ENCODE data around the gene PAK4.
"Not testable (repeated sequence)": the region's sequence is repeated elsewhere in the genome, so short reads cannot be mapped to it uniquely, and the experiment has no call there.

The PAK4 gene

DNA sequence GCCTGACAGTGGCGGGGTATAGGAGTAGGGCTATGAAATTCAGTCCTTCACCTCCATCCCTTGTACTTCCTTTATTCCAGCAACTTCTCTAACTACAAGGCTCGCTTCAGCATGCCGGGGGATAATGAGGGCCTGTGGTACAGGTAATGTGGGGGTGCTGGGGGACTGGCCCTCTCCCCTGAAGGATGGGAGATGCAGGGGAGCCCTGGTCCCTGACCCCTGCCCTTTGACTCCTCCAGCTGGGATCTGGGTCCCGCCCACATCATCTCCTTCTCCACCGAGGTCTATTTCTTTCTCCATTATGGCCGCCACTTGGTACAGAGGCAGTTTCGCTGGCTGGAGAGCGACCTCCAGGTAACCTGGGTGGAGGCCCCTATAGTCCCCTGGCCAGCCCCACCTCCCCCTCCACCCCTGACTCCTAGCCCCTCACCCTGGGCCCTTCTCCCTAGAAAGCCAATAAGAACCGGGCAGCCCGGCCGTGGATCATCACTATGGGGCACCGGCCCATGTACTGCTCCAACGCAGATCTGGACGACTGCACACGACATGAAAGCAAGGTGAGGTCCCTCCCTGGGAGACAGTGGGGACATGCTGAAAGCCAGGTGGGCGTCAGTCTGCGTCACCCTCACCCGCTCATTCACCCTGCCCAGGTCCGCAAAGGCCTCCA, 25.0 kb upstream of the PAK4 start:
- DNase-seq (ENCODE audit: low spot score) = no peak

DNA sequence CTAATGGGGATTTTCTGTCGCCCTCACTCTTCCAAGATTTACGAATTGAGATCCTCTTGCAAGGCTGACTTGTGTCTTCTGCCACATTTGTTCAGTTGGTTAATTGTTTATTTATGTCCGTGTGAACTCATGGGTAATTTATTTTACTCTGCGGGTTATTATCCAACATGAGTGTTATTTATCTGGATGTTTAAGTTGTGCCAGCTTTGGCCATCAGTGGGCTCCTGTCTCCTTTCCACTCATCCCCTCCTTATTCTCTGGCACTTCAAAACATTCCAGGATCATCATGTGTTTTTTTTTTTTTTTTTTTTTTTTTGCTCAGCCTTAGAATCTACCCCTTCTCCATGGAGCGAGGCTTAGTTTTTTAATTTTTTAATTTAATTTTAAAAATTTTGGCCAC, 22.4 kb upstream of the PAK4 start:
- DNase-seq (ENCODE audit: low spot score) = no peak

DNA sequence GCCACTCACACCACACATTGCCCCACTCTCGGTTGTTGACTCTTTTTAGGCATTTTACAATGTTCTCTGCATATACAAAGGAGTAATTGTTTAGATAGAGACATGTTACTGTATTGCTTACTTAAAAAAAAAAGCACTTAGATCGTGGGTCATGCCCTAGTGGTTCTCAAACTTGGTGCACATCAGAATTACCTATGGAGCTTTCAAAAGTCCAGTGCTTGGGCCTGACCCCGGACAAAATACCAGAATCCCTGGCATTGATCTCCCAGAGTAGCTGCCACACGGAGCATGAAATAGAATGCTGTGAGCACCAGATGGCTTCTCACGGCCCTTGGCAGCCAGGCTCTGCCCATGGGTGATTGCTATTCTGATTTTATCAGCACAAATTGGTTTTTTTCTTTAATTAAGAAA, 21.4 kb upstream of the PAK4 start:
- no peak for DNase-seq (ENCODE audit: low spot score)

DNA sequence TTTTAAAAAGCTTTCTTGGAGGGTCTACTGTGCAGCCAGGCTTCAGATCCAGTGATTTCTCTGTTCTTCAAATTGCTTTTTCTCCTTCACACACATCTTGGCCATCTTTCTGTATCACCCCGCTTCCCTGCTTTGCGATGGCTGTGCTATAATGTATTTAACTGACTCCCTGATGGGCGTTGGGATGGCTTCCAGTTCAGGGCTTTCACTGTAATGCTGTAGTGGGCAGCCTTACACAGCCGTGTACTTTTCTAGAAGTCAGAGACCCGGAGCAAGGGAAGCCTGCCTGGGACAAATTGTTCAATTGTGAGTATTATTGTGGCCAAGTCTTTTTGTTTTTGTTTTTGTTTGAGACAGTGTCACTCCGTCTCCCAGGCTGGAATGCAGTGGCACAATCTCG, 19.4 kb upstream of the PAK4 start:
- no peak for DNase-seq (ENCODE audit: low spot score)

DNA sequence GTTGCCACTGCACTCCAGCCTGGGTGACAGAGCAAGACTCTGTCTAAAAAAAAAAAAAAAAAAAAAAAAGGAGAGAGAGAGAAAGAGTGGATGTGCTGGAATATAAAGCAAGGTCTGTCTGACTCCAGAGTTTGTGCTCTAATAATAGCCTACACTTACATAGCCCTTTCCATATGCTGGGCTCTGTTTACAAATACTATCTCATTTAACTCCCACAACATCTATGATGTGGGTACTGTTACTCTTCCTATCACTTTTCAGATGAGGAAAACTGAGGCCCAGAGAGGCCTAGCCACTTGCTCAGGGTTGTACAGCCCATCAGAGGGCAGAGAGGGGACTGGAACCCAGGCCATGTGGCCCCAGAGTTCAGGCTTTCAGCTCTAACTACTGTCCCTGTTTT, 15.9 kb upstream of the PAK4 start:
- DNase-seq (ENCODE audit: low spot score) = no peak

DNA sequence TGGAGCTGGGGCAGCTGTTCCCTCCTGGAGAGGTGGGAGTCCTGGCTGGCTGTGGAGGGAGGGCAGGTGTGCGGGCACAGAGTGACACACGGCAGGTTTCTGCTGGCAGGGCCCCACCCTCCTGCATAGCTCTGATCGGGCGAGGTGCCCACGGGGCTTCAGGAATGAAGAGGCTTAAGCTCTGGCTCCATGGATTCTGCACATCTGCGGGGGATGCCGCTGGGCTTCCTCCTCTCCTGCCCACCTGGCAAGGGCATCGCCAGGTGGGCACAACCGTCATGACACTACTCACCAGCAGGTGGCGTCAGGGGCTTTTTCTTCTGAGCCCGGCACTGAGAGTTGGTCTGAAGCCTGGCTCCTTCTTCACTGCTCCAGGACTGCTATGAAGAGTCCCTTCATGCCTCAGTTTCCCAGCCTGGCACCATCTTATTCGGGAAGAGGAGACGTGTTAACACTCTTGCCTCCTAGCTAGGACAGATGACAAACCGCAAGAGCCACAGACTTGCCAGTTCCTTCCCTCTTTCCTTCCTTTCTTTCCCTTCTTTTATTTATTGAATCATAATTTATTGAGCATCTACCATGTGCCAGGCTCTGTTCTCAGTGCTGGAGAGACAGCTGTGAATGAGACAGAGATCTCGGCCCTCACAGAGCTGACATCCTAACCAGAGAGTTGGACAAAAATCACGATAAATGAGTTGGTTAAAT, 15.2 kb upstream of the PAK4 start:
- DNase-seq (ENCODE audit: low spot score) = peak; percentile 81

DNA sequence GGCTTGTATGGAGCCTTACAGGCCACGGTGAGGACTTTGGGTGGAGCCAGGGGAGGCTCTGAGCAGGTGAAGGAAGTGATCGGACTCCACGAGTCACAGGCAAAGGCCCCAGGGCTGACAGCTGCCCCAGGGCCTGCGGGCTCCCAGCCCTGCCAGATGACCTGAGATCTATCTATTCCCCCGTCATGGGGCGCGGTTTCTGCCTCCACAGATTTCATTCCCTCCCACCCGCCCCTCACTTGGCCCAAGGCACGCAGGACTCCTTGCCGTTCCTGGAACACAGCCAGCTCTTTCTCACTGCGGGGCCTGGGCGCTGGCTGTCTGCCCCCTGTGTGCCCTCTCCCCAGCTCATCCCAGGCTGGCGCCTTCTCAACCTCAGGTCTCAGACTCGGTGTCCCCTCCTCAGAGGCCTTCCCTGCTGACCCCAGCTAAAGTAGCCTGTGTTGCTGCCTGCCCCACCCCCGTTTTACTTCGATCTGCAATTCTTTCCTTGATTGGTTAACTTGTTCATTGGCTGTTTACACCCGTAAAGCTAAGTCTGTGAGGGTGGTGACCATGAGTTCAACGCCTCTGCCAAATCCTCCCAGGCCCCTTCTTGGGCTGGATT, 13.9 kb upstream of the PAK4 start:
- no peak for DNase-seq (ENCODE audit: low spot score)

DNA sequence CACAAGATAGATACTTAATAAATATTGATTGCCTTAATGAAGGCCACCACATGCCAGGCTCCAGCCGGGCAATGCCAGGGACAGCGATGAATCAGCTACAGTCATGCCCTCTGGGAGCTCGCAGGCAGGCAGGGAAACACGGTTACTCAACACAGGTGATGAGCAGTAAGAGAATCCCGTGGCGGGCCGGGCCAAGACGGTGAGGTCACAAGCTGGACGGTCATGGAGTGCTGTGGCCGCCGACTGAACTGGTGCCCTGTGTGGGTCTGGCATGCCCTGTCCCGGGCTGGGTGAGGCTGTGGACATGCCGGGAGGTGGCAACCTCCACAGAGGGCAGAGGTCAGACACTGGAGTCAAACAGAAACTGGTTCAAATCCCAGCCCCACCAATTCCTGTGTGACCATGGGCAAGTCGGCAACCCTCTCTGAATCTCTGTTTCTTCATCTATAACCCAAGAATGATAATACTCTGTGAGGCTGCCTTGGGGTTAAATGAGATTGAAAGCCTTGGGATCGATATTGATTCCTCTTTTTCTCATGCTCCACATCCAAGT, 13.2 kb upstream of the PAK4 start:
- no peak for DNase-seq (ENCODE audit: low spot score)

DNA sequence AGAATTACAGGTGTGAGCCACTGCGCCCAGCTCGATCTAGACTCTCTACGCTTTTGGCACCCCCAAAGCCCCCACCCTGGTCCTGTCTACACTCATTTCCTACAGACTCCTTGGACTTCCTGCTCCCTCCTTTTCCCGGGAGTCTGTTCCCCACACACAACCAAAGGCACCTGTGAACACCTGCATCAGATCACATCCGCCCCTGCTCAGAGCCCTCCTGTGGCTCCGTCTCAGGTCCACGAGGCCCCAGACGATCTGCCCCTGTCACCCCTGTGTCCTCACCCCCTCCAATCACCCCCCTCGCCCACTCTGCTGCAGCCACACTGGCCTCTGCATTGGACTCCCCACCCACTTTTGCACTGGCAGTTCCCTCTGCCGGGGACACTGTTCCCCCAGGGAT, 12.4 kb upstream of the PAK4 start:
- no peak for DNase-seq (ENCODE audit: low spot score)

DNA sequence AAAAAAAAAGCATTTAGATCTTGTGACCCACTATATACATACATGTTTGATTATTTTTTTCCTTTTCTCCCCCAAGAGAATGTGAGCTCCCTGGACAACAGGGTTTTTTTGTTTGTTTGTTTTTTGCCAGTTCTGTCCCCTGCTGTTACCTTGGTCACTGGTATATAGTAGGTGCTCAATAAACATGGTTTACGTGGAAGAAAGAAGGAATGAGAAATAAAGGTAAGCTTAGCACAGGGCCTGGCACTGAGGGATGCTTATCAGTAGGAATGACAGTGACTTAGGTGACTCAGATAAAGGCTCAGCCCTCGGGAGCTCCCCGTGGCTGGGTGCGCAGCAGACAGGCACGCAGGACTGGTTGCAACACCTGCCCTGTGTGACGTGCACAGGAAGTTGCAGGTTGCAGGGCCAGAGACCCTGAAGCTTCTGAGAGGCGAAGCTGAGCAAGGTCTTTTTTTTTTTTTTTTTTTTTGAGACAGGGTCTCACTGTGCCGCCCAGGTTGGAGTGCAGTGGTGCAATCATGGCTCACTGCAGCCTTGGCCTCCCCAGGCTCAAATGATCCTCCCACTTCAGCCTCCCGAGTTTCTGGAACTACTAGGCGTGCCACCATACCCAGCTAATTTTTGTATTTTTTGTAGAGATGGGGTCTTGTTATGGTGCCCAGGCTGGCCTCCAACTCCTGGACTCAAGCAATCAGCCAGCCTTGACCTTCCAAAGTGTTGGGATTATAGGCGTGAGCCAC, 10.3 kb upstream of the PAK4 start:
- no peak for DNase-seq (ENCODE audit: low spot score)

DNA sequence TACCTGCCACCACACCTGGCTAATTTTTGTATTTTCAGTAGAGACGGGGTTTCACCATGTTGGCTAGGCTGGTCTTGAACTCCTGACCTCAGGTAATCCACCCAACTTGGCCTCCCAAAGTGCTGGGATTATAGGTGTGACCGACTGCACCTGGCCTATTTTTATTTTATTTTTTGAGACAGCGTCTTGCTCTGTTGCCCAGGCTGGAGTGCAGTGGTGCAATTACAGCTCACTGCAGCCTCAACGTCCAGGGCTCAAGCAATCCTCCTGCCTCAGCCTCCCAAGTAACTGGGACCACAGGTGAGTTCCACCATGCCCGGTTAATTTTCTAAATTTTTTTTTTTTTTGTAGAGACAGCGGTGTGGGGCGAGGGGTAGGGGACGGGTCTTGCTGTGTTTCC, 8.6 kb upstream of the PAK4 start:
- DNase-seq (ENCODE audit: low spot score) = not testable (repeated sequence)

DNA sequence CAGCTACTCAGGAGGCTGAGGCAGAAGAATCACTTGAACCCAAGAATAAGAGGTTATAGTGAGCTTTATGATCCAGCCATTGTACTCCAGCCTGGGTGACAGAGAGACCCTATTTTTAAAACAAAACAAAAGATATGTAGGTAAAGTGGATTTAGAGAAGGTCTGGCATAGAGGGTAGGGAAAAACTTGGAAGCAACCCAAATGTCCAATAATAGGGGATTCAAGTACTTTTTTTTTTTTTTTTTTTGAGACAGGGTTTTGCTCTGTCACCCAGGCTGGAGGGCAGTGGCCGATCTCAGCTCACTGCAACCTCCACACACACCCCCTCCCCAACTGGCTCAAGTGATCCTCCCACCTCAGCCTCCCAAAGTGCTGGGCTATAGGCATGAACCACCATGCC, 5.8 kb upstream of the PAK4 start:
- no peak for DNase-seq (ENCODE audit: low spot score)

DNA sequence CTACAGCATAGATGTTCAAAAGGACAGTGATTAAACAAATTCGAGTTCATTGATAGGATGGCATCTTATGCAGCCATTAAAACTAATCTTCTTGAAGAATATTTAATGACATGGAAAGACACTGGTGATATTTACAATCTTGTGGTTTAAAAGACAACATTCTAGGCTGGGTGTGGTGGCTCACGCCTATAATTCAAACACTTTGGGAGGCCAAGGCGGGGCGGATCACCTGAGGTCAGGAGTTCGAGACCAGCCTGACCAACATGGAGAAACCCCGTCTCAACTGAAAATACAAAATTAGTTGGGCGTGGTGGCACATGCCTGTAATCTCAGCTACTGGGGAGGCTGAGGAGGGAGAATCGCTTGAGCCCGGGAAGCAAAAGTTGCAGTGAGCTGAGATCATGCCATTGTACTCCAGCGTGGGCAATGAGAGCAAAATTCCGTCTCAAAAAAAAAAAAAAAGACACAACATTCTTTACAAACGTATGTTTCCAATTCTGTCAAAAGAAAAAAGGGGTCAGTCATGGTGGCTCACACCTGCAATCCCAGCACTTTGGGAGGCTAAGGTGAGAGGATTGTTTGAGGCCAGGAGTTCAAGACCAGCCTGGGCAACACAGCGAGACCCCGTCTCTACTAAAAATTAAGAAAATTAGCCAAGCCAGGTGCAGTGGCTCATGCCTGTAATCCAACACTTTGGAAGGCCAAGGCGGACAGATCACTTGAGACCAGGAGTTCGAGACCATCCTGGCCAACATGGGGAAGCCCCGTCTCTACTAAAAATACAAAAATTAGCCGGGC, 2.5 kb upstream of the PAK4 start:
- no peak for DNase-seq (ENCODE audit: low spot score)

DNA sequence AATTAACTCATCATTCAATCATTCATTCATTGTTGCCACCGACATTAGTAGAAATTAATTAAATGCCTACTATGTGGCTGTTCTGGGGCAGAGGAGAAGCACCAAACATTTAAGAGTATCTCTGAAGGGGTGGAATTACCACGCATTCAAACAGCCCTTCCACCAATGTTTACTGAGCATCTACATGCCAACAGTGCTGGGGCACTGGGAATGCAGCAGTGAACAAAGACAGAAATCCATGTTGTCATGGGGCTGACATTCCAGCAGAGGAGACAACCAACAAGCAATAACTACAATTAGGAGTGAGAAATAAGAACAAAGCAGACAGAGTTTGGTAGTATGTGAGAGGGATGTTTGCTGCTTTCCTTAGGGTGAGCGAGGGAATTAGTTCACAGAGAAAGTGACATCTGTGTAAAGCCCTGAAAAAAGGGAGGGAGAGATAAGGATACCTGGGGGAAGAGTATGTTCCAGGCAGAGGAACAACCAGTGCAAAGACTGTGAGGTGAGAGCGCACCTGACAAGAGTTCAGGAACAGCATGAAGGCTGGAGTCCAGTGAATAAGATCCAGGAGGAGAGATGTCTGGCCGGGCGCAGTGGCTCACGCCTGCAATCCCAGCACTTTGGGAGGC, 1.3 kb upstream of the PAK4 start:
- DNase-seq (ENCODE audit: low spot score) = no peak

DNA sequence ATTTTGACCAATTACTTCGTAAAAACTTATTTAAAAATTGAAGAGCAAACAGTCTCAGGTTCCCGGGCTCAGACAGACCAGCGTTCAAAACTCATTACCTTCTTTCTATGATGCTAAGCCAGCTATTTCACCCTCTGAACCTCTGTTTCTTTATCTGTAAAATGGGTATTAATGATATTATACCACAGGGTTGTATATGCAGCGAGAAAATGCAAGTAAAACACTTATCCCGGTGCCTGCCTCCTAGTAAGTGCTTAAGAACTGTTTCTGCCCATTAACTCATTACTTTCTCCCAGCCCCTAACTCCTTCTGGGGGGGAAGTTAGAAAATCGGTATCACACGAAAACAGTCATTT, 410 bp upstream of the PAK4 start:
- no peak for DNase-seq (ENCODE audit: low spot score)

DNA sequence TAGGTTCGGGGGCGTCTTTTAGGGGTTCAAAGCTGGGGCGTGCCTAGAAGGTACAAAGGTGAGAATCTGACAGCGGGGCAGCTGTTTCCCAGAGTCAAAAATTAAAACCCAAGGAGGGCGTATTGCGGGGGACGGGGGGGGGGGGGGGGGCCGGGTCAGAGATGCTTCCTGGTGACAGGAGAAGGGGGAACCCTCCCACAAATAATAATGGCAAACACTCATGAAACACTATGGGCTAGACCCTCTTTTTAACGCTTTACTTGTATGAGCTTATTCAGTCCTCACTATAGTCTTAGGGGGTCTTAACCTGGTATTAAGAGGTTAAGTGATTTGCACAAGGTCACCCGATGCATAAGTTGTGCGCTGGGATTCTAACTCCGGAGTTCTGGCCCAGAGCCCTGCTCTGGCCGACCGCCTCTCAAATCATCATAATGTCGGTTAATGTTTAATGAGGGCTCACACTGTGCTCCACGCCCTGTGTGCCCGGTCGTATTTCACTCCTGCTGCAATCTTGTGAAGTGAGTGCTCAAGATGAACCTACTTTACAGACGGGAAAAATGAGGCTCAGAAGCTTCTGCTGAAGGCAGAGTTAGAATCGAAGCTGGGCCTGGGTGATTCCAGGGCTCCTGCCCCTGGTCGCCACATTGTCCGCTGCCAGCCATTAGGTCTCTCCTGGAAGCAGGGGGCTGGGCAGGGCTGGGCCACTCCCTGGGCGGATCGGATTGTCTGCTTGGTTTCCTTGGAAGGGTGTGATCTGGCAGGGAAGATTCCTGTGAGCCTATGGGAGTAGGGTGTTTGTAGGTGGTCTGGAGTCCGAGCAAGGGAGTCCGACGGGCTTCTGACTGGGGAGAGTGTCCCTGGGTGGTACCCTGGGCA, 964 bp downstream of the PAK4 start:
- DNase-seq (ENCODE audit: low spot score) = no peak

DNA sequence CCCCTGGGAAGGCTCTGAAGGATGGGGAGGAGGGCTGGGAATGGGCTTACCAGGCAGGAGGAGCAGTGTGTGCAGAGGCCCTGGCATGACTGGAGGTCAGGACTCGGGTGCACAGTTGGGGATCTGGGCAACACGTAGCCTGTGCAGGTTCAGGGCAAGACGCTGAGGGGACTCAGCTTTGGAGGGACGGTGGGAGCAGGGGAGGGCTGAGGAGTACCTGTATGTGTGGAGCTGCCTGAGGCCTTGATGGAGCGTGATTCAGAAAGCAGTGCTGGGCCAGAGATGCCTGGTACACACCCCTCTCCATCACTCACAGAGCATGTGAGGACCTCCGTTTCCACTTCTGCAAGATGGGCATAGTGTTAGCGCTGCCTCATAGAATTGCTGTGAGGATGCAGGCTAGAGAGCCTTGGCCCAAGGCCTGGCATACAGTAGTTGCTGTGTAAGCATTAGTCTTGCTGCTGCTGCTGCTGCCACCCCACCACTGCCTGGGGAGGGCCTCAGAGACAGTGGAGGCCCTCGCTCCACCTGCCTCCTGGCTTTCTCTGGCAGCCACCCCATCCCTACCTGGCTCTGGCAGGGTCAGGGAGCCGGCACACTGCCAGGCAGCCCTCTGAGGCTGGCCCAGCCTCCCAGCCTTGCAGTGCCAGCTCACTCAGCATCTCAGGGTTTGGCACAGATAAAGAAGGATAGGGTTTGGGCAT, 2.4 kb downstream of the PAK4 start:
- no peak for DNase-seq (ENCODE audit: low spot score)

DNA sequence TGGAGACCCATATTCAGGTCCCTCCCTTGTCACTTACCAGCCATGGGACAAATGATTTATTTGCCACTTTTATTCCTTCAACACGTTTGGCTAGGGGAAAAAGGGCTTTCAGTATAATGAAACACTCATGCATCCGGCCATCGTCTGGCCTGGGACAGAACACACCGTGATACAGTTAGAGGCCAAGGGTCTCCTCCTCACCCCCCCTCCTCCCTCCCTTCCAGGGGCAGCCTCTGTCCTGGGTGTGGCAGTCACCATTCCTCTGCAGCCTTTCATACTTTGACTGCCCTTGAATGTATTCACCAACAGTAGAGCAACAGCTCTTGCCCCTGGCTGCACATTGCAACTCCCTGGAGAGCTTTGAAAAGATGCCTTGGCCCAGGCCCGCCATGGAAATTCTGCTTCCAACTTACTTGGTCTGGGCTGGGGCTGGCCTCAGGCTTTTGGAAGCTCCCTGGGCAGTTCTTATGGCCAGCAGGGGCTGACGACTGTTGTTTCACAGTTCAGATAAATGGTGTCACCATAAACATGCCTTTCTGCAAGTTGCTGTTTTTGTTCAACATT, 3.0 kb downstream of the PAK4 start:
- no peak for DNase-seq (ENCODE audit: low spot score)

DNA sequence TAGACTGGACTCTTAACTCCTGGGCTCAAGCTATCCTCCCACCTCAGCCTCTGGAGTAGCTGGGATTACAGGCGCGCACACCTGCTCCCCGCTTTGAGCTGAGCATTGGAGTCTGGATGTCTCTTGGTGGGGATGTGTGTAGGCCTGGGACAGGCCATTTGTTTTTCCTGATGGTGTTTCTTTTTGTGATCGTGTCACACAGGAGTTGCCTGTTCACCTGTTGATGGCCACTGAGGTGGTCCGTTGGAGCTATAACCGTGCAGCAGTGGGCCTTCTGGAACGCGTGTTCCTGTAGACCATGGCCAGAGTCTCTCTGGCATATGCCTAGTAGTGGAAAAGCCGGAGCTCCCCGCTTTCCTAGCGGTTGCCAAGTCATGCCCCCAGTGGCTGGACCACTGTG, 3.5 kb downstream of the PAK4 start:
- no peak for DNase-seq (ENCODE audit: low spot score)

Measured in germinal center (tissue), 1 donor.